A549 (cell line): ENCODE data around the gene SPDYE6. TPM values are rescaled to one million over a fixed set of nuclear protein-coding genes. Genes with fewer than 3 reads are reported as not detected.
A peak's percentile ranks its signal among the peaks of the same experiment; 100 is the strongest.

Source experiments
- ATAC-seq, 2 experiments: fragments of 200-7000 bp in 1 of 2; fragments of >200 bp in 1 of 2; cut with Nextera tagmentation in 1 of 2; cut with Tn5 transposase in 1 of 2; 3 replicates each; pipeline versions ENCODE4 v1.8.0 to v1.9.1; 2018 to 2020; ENCODE audit warnings: mild to moderate bottlenecking in 1 of 2, moderate library complexity in 1 of 2
- CTCF ChIA-PET: fragments of 300-600 bp; sonication (Branson Sonifier 250); formaldehyde crosslinking; extraction: SDS; loops from one replicate; lab custom pipeline; 2021; ENCODE audit warnings: antibody characterized with exemption, inconsistent platforms; lab: Yijun Ruan, JAX
- POLR2A ChIA-PET: fragments of 350-600 bp; formaldehyde crosslinking; extraction: SDS; loops from one replicate; lab custom pipeline; 2021; ENCODE audit warnings: antibody characterized with exemption, inconsistent platforms; lab: Yijun Ruan, JAX
- DNase-seq, 2 experiments: peaks; one replicate each; pipeline versions ENCODE4 v3.0.0 to v3.0.0-alpha.2; 2011 to 2016; ENCODE audit warnings: low read depth in 1 of 2, low spot score in 1 of 2
- FAIRE-seq: peaks from 2 replicates; lab custom pipeline; 2011; peaks lifted over from hg19 to GRCh38; lab: Jason Lieb, UNC
- H3K27ac ChIP-seq, 2 experiments: fragments of >200 bp; sonication (Bioruptor Twin); formaldehyde crosslinking; 3 replicates each; pipeline ENCODE4 v1.5.1; 2016 to 2017
- H3K4me1 ChIP-seq: fragments of >200 bp; sonication (Bioruptor Twin); formaldehyde crosslinking; 3 replicates; pipeline ENCODE4 v1.6.1; 2016
- H3K4me2 ChIP-seq: fragments of >200 bp; sonication (Bioruptor Twin); formaldehyde crosslinking; 3 replicates; pipeline ENCODE4 v1.6.1; 2016
- H3K4me3 ChIP-seq: fragments of >200 bp; sonication (Bioruptor Twin); formaldehyde crosslinking; 3 replicates; pipeline ENCODE4 v1.5.1; 2016
- H3K9me3 ChIP-seq: fragments of >200 bp; sonication (Bioruptor Twin); formaldehyde crosslinking; 3 replicates; pipeline ENCODE4 v1.6.1; 2016
- ATOH8 ChIP-seq: fragments of 250-450 bp; sonication (Bioruptor Pico); IDR thresholded peaks from 2 replicates; pipeline ENCODE4 v1.5.0; 2020; ENCODE audit warnings: low read depth, mild to moderate bottlenecking, moderate library complexity
- CBX2 ChIP-seq: fragments of 200-600 bp; sonication (generic); IDR thresholded peaks from 2 replicates; pipeline ENCODE4 v1.6.1; 2016; ENCODE audit warnings: low read depth, mild to moderate bottlenecking, borderline replicate concordance
- CHD2 ChIP-seq: fragments of 150-350 bp; IDR thresholded peaks from 2 replicates; pipeline ENCODE4 v1.6.1; 2014; ENCODE audit warnings: low read length; ENCODE audit not compliant: partially characterized antibody
- CTCF ChIP-seq: fragments of >200 bp; sonication (Bioruptor Twin); formaldehyde crosslinking; IDR thresholded peaks from 3 replicates; pipeline ENCODE4 v1.5.1; 2016
- EHF ChIP-seq: fragments of 250-450 bp; sonication (Bioruptor Pico); IDR thresholded peaks from 2 replicates; pipeline ENCODE4 v1.5.0; 2020; ENCODE audit warnings: mild to moderate bottlenecking
- FOSL2 ChIP-seq, 2 experiments: fragments of 450-650 bp in 1 of 2; fragments of >200 bp in 1 of 2; sonication (Bioruptor Twin) in 1 of 2; formaldehyde crosslinking; IDR thresholded peaks; 2 replicates each; pipeline versions ENCODE4 v1.5.0 to v1.6.1; 2016 to 2020; ENCODE audit warnings: mild to moderate bottlenecking in 1 of 2, moderate library complexity in 1 of 2
- FOXS1 ChIP-seq: fragments of 250-450 bp; sonication (Bioruptor Pico); IDR thresholded peaks from 2 replicates; pipeline ENCODE4 v1.5.0; 2020; ENCODE audit warnings: mild to moderate bottlenecking, moderate library complexity
- GATA3 ChIP-seq: IDR thresholded peaks from 2 replicates; pipeline ENCODE4 v1.6.1; 2012; ENCODE audit warnings: borderline replicate concordance
- HOXB5 ChIP-seq: fragments of 250-450 bp; sonication (Bioruptor Pico); IDR thresholded peaks from 2 replicates; pipeline ENCODE4 v1.5.0; 2020; ENCODE audit warnings: mild to moderate bottlenecking, moderate library complexity
- MAFK ChIP-seq: fragments of 450-650 bp; IDR thresholded peaks from 2 replicates; pipeline ENCODE4 v1.6.1; 2014; ENCODE audit not compliant: partially characterized antibody
- MAZ ChIP-seq: fragments of 150-350 bp; IDR thresholded peaks from 2 replicates; pipeline ENCODE4 v1.6.1; 2014; ENCODE audit warnings: antibody characterized with exemption, low read depth, low read length, borderline replicate concordance
- MYC ChIP-seq: IDR thresholded peaks from 2 replicates; pipeline ENCODE4 v1.6.1; 2012; ENCODE audit warnings: mild to moderate bottlenecking, inconsistent platforms, low read length, improper control_type of control experiment, borderline replicate concordance
- NFE2L2 ChIP-seq: fragments of 150-350 bp; conservative IDR thresholded peaks from 2 replicates; pipeline ENCODE4 v1.6.1; 2014; ENCODE audit warnings: low read length
- NR3C1 ChIP-seq: fragments of >200 bp; sonication (Bioruptor Twin); formaldehyde crosslinking; IDR thresholded peaks from 3 replicates; pipeline ENCODE4 v1.6.1; 2017
- PHF8 ChIP-seq: fragments of 200-600 bp; sonication (generic); IDR thresholded peaks from 2 replicates; pipeline ENCODE4 v1.6.1; 2016; ENCODE audit warnings: low read depth, mild to moderate bottlenecking, antibody characterized with exemption, moderate library complexity, borderline replicate concordance
- RAD21 ChIP-seq, 2 experiments: fragments of >200 bp in 1 of 2; sonication (Bioruptor Twin) in 1 of 2; formaldehyde crosslinking in 1 of 2; IDR thresholded peaks in 1 of 2; conservative IDR thresholded peaks in 1 of 2; 2 replicates in 1 of 2; 3 replicates in 1 of 2; pipeline ENCODE4 v1.6.1; 2012 to 2018; ENCODE audit warnings: inconsistent platforms in 1 of 2
- RARB ChIP-seq: fragments of 250-450 bp; sonication (Bioruptor Pico); IDR thresholded peaks from 2 replicates; pipeline ENCODE4 v1.8.0; 2021; ENCODE audit warnings: mild to moderate bottlenecking, moderate library complexity
- RCOR1 ChIP-seq: fragments of 150-350 bp; IDR thresholded peaks from 2 replicates; pipeline ENCODE4 v1.6.1; 2014; ENCODE audit warnings: antibody characterized with exemption, low read length, low read depth
- RNF2 ChIP-seq: fragments of 200-600 bp; sonication (generic); IDR thresholded peaks from 2 replicates; pipeline ENCODE4 v1.6.1; 2016; ENCODE audit warnings: low read depth, mild to moderate bottlenecking, antibody characterized with exemption, moderate library complexity, borderline replicate concordance
- SMC3 ChIP-seq: fragments of >200 bp; sonication (Bioruptor Twin); formaldehyde crosslinking; IDR thresholded peaks from 3 replicates; pipeline ENCODE4 v1.6.1; 2018; ENCODE audit warnings: inconsistent platforms
- SREBF2 ChIP-seq: fragments of 450-650 bp; IDR thresholded peaks from 2 replicates; pipeline ENCODE4 v1.6.1; 2014; ENCODE audit warnings: mild to moderate bottlenecking, moderate library complexity
- ZC3H11A ChIP-seq: fragments of 450-650 bp; IDR thresholded peaks from 2 replicates; pipeline ENCODE4 v1.6.1; 2014; ENCODE audit warnings: antibody characterized with exemption, mild to moderate bottlenecking
- ZSCAN20 ChIP-seq: fragments of 250-450 bp; sonication (Bioruptor Pico); IDR thresholded peaks from 2 replicates; pipeline ENCODE4 v1.8.0; 2022; ENCODE audit warnings: mild to moderate bottlenecking, moderate library complexity
- WGBS: methylation state at CpG from one replicate; pipeline ENCODE4 v1.1.6; 2017; ENCODE audit errors: missing lambda C conversion rate; 5-methylcytosine and 5-hydroxymethylcytosine counted together
- polyA plus RNA-seq, 4 experiments: library from polyadenylated mRNA; depleted of rRNA in 3 of 4; stranded (reverse); fragments of >200 nt; fragmentation: RNase III in 1 of 4; extraction: RNeasy Plus Mini Kit Qiagen cat#74134 plus additional on column Dnase treatment in 1 of 4; gene quantifications; 2 replicates in 3 of 4; 3 replicates in 1 of 4; pipeline ENCODE4 v1.2.3, GENCODE V29; 2011 to 2017
- TF ChIP-seq, protein P1 (sequence below): fragments of 200-600 bp; sonication (generic); IDR thresholded peaks from 2 replicates; pipeline ENCODE4 v1.6.1; 2016; ENCODE audit warnings: antibody characterized with exemption, mild to moderate bottlenecking, moderate library complexity
- TF ChIP-seq, protein P2 (sequence below): fragments of 250-450 bp; sonication (Bioruptor Pico); IDR thresholded peaks from 2 replicates; pipeline ENCODE4 v1.5.0; 2021; ENCODE audit warnings: mild to moderate bottlenecking, moderate library complexity, borderline replicate concordance
- TF ChIP-seq, protein P3 (sequence below): fragments of >200 bp; sonication (Bioruptor Twin); formaldehyde crosslinking; IDR thresholded peaks from 2 replicates; pipeline ENCODE4 v1.6.1; 2016

Gene SPDYE6
- polyA plus RNA-seq, 2 of the 4 experiments (the other 2 are of a cell fraction): not detected

DNA sequence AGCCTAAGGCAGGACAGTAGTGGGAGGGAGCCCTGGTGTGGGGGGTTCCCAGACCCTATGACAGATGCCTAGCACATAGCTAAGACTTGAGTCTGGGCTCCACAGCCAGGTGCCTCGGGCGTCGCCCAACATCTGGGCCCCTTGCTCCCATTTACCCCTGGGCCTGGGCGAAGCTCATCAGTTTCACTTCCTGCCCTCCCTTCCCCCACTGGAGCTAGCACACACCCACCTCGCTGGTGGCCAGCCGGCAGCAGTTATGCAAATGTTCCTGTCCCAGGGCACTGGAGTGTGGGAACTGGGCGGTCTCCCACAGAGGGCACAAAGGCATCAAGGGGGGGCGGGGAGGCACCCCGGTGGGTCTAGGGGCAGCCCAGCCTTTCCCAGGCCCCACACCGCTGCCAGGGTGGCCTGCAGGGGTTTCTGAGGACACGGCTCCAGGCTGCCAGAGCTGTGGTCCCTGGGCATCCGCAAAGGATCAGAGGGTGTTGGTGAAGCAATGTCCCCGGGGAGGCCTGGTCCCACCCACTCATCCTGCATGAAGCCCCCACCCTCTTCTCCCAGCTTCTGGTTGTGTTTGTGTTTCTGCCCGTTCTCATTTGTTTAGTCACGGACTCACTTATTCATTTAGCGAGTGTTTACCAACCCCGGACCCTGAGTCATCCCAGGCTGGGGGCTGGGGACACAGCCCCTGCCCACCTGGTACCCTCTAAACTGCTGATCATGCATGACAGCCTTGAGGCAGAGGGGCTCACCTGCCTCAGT lies 49.1 kb downstream of the SPDYE6 start:
- DNase-seq (peak in 1 of 2 experiments; percentile 59), FAIRE-seq (no peak), ATAC-seq (peak; percentile 36 to 64; a peak in 5 of 6 replicates)
- ChIA-PET POLR2A (no interaction called here), CTCF (interaction anchor here (0.8 kb wide), 1 partner anchor 12 kb away, joined by 4 read pairs; no protein-coding TSS in a partner anchor)
- WGBS: 31% methylated on average over 11 of the region's 17 CpGs
- peak overlapping the region; percentile 13 to 73; a peak in 4 of 6 replicates for H3K27ac ChIP-seq
- TF ChIP-seq ZSCAN20: no peak
- no peak for TF ChIP-seq MYC
- TF ChIP-seq ZC3H11A: no peak
- TF ChIP-seq RNF2: no peak
- TF ChIP-seq CHD2: no peak
- no peak for TF ChIP-seq MAZ
- TF ChIP-seq NFE2L2: no peak
- no peak for TF ChIP-seq CTCF
- TF ChIP-seq EHF (CRISPR knock-in tag): no peak
- TF ChIP-seq FOXS1 (CRISPR knock-in tag): no peak
- no peak for TF ChIP-seq FOSL2 (IDR thresholded peaks at IDR 0.05)
- peak; percentile 49; the same call in 1 of the 2 replicates for TF ChIP-seq FOSL2 (CRISPR knock-in tag; IDR thresholded peaks at IDR 0.05)
- no peak for TF ChIP-seq SMC3
- TF ChIP-seq MAFK: peak; percentile 69
- TF ChIP-seq RAD21 (conservative IDR thresholded peaks at IDR 0.05 in 1 of 2, IDR thresholded peaks at IDR 0.05 in 1 of 2): no peak
- no peak for TF ChIP-seq NR3C1
- H3K9me3 ChIP-seq: no peaks in the 10 kb centered on the region
- H3K4me1 ChIP-seq: peaks cover 9% of the 10 kb centered on the region
- peak overlapping the region; percentile 57 for H3K4me2 ChIP-seq
- no peak overlapping the region for H3K4me3 ChIP-seq

- Histone ChIP-seq H3K9me3 (no peaks in the 10 kb centered on the region), H3K4me3 (no peak overlapping the region), H3K27ac (no peak overlapping the region), H3K4me2 (no peak overlapping the region), H3K4me1 (peaks cover 9% of the 10 kb centered on the region)
- FAIRE-seq (no peak), ATAC-seq (no peak), DNase-seq (no peak)
- ChIA-PET CTCF (interaction anchor here (0.6 to 0.8 kb wide), 3 partner anchors 9 to 1588 kb away, joined by 3 to 4 read pairs (median 3); no protein-coding TSS in a partner anchor), POLR2A (no interaction called here)
- WGBS: 84% methylated on average over 17 of the region's 17 CpGs
- TF ChIP-seq CBX2 (no peak), RARB (CRISPR knock-in tag) (no peak), GATA3 (no peak), SREBF2 (no peak), PHF8 (no peak), ATOH8 (no peak), HOXB5 (CRISPR knock-in tag) (no peak), RCOR1 (no peak)
- TF ChIP-seq, protein P1, sequence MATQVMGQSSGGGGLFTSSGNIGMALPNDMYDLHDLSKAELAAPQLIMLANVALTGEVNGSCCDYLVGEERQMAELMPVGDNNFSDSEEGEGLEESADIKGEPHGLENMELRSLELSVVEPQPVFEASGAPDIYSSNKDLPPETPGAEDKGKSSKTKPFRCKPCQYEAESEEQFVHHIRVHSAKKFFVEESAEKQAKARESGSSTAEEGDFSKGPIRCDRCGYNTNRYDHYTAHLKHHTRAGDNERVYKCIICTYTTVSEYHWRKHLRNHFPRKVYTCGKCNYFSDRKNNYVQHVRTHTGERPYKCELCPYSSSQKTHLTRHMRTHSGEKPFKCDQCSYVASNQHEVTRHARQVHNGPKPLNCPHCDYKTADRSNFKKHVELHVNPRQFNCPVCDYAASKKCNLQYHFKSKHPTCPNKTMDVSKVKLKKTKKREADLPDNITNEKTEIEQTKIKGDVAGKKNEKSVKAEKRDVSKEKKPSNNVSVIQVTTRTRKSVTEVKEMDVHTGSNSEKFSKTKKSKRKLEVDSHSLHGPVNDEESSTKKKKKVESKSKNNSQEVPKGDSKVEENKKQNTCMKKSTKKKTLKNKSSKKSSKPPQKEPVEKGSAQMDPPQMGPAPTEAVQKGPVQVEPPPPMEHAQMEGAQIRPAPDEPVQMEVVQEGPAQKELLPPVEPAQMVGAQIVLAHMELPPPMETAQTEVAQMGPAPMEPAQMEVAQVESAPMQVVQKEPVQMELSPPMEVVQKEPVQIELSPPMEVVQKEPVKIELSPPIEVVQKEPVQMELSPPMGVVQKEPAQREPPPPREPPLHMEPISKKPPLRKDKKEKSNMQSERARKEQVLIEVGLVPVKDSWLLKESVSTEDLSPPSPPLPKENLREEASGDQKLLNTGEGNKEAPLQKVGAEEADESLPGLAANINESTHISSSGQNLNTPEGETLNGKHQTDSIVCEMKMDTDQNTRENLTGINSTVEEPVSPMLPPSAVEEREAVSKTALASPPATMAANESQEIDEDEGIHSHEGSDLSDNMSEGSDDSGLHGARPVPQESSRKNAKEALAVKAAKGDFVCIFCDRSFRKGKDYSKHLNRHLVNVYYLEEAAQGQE: no peak
- TF ChIP-seq, protein P2, sequence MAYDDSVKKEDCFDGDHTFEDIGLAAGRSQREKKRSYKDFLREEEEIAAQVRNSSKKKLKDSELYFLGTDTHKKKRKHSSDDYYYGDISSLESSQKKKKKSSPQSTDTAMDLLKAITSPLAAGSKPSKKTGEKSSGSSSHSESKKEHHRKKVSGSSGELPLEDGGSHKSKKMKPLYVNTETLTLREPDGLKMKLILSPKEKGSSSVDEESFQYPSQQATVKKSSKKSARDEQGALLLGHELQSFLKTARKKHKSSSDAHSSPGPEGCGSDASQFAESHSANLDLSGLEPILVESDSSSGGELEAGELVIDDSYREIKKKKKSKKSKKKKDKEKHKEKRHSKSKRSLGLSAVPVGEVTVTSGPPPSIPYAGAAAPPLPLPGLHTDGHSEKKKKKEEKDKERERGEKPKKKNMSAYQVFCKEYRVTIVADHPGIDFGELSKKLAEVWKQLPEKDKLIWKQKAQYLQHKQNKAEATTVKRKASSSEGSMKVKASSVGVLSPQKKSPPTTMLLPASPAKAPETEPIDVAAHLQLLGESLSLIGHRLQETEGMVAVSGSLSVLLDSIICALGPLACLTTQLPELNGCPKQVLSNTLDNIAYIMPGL: no peak
- TF ChIP-seq, protein P3, sequence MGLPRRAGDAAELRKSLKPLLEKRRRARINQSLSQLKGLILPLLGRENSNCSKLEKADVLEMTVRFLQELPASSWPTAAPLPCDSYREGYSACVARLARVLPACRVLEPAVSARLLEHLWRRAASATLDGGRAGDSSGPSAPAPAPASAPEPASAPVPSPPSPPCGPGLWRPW: no peak
Observed at GRCh38 chr7:102305414-102306268, 50.6 kb downstream of the SPDYE6 start.
